ENCODE data around the gene TATDN2. TPM values are rescaled to one million over a fixed set of nuclear protein-coding genes. Genes with fewer than 3 reads are reported as not detected.
A peak's percentile ranks its signal among the peaks of the same experiment; 100 is the strongest.

Gene TATDN2
- total and polyA plus RNA-seq, 9 of the 15 experiments (the other 6 are each of a cell fraction or from before 2014, with no cell fraction given) = 5.2 to 44.7 (median 25.8) TPM

DNA sequence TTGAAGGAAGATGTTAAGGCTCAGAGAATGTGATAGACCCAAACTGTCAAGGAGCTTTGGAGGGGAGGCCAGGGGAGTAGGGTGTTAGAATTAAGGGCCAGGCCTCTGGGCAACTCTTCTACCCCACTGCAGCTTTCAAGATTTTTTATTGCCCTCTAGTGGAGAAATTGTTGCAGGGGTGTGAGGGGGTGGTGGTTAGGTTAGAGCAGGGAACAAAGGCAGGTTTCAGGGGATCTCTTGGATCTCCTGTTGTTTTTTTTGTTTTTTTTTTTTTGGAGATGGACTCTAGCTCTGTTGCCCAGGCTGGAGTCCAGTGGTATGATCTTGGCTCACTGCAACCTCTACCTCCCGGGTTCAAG, 74.1 kb downstream of the TATDN2 start (continued):
- TF ChIP-seq, protein P1, sequence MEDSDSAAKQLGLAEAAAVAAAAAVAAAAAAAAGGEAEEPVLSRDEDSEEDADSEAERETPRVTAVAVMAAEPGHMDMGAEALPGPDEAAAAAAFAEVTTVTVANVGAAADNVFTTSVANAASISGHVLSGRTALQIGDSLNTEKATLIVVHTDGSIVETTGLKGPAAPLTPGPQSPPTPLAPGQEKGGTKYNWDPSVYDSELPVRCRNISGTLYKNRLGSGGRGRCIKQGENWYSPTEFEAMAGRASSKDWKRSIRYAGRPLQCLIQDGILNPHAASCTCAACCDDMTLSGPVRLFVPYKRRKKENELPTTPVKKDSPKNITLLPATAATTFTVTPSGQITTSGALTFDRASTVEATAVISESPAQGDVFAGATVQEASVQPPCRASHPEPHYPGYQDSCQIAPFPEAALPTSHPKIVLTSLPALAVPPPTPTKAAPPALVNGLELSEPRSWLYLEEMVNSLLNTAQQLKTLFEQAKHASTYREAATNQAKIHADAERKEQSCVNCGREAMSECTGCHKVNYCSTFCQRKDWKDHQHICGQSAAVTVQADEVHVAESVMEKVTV (CRISPR knock-in tag; IDR thresholded peaks at IDR 0.05) = no peak
- no peak for TF ChIP-seq MTF1 (CRISPR knock-in tag; IDR thresholded peaks at IDR 0.05; ENCODE audit: borderline replicate concordance)
- TF ChIP-seq KDM5B (IDR thresholded peaks at IDR 0.05; ENCODE audit: insufficient replicate concordance, low read depth, low read length) = no peak

DNA sequence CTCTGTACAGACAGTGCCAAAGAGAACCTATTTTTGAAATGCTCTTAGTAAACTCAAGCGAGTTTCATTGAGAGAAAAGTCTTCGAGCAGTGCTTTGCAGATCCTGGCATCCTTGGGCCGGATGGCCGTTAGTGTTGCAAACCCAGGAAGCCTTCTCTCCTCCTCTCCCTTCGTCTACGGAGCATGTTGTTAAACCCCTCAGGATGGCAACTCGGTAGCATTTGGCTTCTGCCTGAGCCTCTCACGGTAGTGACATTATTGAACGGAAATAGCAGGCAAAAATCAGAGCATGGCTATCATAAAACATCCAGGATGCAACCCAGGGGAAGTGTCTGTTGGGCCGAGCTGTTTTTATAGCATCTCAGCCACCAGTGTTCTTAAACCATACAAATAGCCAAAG, 79.3 kb downstream of the TATDN2 start:
- Histone ChIP-seq H3K9ac (ENCODE audit: insufficient read depth in 1 of 2, low read depth in 2 of 2, low read length in 2 of 2) (no peak overlapping the region), H2AFZ (ENCODE audit: low read depth, low read length) (no peak overlapping the region), H3K4me1 (replicated peaks in 1 of 2; ENCODE audit: control insufficient read depth in 2 of 2, insufficient read depth in 2 of 2, low read length in 2 of 2) (peaks cover 0 to 8% of the 10 kb centered on the region in 2 experiments; a peak in 3 of 5 replicates), H4K20me1 (replicated peaks; ENCODE audit: control insufficient read depth, insufficient read depth, low read length) (no peaks in the 10 kb centered on the region; the same call in none of the 2 replicates), H3K9me3 (replicated peaks; ENCODE audit: control insufficient read depth, insufficient read depth, low read depth, low read length) (no peaks in the 10 kb centered on the region), H3K9me1 (ENCODE audit: control insufficient read depth, insufficient read depth, low read length) (peaks cover 3% of the 10 kb centered on the region), H3K79me2 (ENCODE audit: control insufficient read depth, insufficient read depth, low read length) (no peaks in the 10 kb centered on the region), H3K4me3 (no peak overlapping the region), H3K27ac (ENCODE audit: extremely low read depth, low read depth, low read length) (no peak overlapping the region), H3K36me3 (ENCODE audit: control insufficient read depth, insufficient read depth, low read length) (no peaks in the 10 kb centered on the region), H3K27me3 (ENCODE audit: control insufficient read depth in 2 of 2, insufficient read depth in 2 of 2, low read length in 2 of 2) (peaks cover 67 to 80% of the 10 kb centered on the region in 2 experiments), H3K4me2 (ENCODE audit: insufficient read depth, low read length) (no peak overlapping the region)
- ATAC-seq (no peak), FAIRE-seq (peak; percentile 15), DNase-seq (ENCODE audit: extremely low read depth in 1 of 4, low spot score in 3 of 4) (no peak)
- WGBS (ENCODE audit: insufficient coverage, low coverage, missing lambda C conversion rate) = 4% methylated on average over 10 of the region's 10 CpGs
- in situ Hi-C loops (cut with MboI) = no loop called here
- intact Hi-C loops (cut with micrococcal nuclease) = loop anchor here (10.0 kb wide), 1 partner anchor 603 kb away; no protein-coding TSS in a partner anchor
- TF ChIP-seq ZNF347 (CRISPR knock-in tag; IDR thresholded peaks at IDR 0.05; ENCODE audit: low read depth) = no peak
- TF ChIP-seq SUPT5H (IDR thresholded peaks at IDR 0.05) = no peak
- TF ChIP-seq EZH2 (IDR thresholded peaks at IDR 0.05; ENCODE audit: borderline replicate concordance, low read depth, low read length) = peak; percentile 96
- BruUV-seq (replicated peaks) = no TSS peak
- CTCF ChIA-PET (ENCODE audit: low intra/inter-chr PET ratio) = interaction anchor here (0.6 kb wide), 1 partner anchor 521 kb away, joined by 3 read pairs; no protein-coding TSS in a partner anchor
- POLR2A ChIA-PET = no interaction called here

Data from K562 (cell line).